Activated T-cell treated with anti-CD3 and anti-CD28 coated beads, Interleukin-2, amount 50 U/mL, for 4 hours (primary cell): ENCODE results near the gene PSME3. TPM values are rescaled to one million over a fixed set of nuclear protein-coding genes. Genes with fewer than 3 reads are reported as not detected.
"Not testable (repeated sequence)": the region's sequence is repeated elsewhere in the genome, so short reads cannot be mapped to it uniquely, and the experiment has no call there.

Experiments used
- ATAC-seq, 2 donors: fragments of 200-7000 bp; cut with Tn5 transposase; one replicate each; pipeline ENCODE4 v1.10.0; 2021
- DNase-seq: peaks from one replicate; pipeline ENCODE4 v3.0.0-alpha.2; 2020
- H3K27me3 Mint-ChIP-seq: one replicate; pipeline ENCODE4 v1.8.0; 2021; ENCODE audit warnings: low read depth, mixed read lengths
- H3K36me3 Mint-ChIP-seq: one replicate; pipeline ENCODE4 v1.8.0; 2022; ENCODE audit warnings: mixed read lengths; ENCODE audit not compliant: insufficient read depth
- H3K4me1 Mint-ChIP-seq: one replicate; pipeline ENCODE4 v1.8.0; 2021; ENCODE audit warnings: low read depth, mixed read lengths
- H3K4me3 Mint-ChIP-seq: one replicate; pipeline ENCODE4 v1.8.0; 2021; ENCODE audit warnings: mild to moderate bottlenecking, moderate library complexity, mixed read lengths
- H3K9me3 Mint-ChIP-seq: one replicate; pipeline ENCODE4 v1.8.0; 2021; ENCODE audit warnings: mixed read lengths
- total RNA-seq, 3 donors: library from RNA; stranded (reverse); gene quantifications; one replicate each; pipeline ENCODE4 v1.2.1, GENCODE V29; 2021

Gene PSME3
- total RNA-seq, 3 donors from 2014 or later = 361 to 401 (median 376) TPM

DNA sequence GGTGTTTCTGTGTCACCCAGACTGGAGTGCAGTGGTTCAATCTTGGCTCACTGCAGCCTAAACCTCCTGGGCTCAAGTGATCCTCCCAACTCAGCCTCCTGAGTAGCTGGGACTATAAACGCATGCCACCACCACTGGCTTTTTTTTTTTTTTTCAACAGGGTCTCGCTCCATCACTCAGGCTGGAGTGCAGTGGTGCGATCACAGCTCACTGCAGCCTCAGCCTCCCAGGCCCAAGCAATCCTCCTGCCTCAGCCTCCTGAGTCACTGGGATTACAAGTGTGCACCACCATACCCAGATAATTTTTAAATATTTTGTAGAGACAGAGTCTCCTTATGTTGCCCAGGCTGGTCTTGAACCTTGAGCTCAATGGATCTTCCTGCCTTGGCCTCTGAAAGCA, 52.6 kb downstream of the PSME3 start:
- not testable (repeated sequence) for H3K4me3 Mint-ChIP-seq, H3K36me3 Mint-ChIP-seq, H3K4me1 Mint-ChIP-seq, H3K9me3 Mint-ChIP-seq, ATAC-seq, DNase-seq
- peaks cover 16% of the 10 kb centered on the region for H3K27me3 Mint-ChIP-seq

DNA sequence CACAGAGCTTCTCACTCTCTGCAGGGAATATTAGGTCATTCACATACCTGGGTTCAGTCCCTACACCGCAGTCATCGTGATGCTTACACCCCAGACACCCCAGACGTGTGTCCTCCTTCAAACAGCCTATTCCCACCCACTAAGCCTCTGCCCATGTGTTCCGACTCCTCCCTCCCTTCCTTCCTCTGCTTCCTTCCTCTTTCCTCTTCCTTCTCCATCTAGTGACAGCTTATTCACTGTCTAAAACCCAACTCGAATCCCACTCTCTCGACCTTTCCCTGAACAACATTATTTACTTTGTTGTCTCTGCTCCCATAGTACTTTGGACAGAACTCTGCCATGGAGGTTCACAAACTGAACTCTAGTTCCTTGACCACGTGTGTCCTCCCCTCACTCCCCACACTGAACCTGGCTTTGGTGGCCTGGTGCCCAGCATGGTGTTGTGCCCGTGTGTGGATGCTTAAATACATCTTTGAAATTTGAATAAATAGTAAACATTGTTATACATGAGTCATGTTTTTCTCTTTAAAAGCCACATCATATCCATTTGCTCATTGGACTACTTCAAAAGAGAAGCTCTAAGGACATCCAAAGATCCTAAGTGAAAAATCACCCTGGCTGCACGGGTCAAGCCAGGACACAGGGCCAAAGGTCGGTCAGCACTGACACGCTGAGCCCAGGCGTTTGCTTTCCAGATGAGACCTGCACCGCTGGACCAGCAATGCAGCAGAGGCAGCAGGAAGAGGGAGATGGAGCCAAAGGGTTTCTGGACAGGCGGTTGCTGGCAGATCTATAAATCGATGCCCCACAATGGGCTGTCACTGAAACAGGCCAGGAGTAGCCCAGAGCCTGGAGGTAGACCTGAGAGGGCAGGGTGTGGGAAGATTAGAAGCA, 53.3 kb downstream of the PSME3 start:
- Mint-ChIP-seq H3K4me1 (peaks cover 2% of the 10 kb centered on the region), H3K36me3 (no peaks in the 10 kb centered on the region)

DNA sequence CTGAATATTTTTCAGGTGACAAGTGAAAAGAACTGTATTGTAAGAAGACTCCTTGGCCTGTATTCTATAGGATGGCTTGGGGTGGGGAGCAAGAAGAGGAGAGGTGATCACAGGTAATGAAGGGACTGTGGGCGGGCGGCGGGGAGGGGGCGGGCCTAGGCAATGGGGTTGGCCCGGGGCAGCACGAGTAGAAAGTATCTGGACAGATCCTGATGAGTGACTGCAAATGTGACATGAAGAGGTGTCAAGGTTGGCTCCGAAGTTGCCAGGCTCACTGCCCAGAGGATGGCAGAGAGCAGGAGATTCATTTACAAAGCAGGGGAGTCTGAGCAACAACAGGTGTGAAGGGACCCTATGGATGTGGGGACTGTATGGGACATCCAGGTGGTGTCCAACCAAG, 56.6 kb downstream of the PSME3 start:
- Mint-ChIP-seq H3K4me1 (peaks cover 2% of the 10 kb centered on the region), H3K9me3 (no peaks in the 10 kb centered on the region), H3K27me3 (peaks cover 23% of the 10 kb centered on the region), H3K4me3 (no peak overlapping the region), H3K36me3 (no peaks in the 10 kb centered on the region)
- ATAC-seq (no peak), DNase-seq (no peak)

More for the DNA sequence above, 53.3 kb downstream of the PSME3 start:
- no peak for DNase-seq
- no peak overlapping the region for H3K4me3 Mint-ChIP-seq
- H3K9me3 Mint-ChIP-seq = no peaks in the 10 kb centered on the region
- no peak for ATAC-seq
- peaks cover 16% of the 10 kb centered on the region for H3K27me3 Mint-ChIP-seq

DNA sequence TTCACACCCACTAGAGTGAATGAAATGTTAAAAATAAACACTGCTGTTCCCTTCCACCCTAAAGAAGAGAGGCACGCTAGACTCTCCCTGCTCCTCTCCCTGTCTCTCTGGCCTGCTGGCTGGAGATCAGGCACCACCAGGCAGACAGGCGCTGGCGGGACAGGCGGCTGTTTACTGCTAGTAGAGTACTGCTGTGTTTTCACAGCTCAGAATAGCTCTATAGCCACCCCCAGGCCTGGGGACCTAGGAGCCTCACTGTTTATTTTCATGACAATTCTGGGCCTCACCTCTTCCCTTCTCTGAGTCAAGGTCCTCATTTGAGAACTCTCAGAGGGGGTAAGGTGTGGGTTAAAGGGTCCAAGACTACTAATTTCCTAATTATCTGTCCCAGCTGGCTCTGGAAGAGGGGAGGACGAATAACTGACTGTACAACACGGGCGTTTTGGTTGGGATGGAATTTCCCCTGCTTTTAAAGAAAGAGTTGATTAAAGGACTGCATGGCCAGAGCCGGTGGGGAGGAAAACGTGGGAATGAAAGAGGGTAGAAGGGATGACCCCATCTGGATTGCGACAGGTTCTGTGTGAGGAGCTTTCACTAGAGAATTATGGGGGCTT, 58.4 kb downstream of the PSME3 start:
- H3K9me3 Mint-ChIP-seq = no peaks in the 10 kb centered on the region
- H3K4me1 Mint-ChIP-seq = no peaks in the 10 kb centered on the region
- ATAC-seq = no peak
- H3K4me3 Mint-ChIP-seq = no peak overlapping the region
- DNase-seq = no peak
- peaks cover 18% of the 10 kb centered on the region for H3K27me3 Mint-ChIP-seq
- H3K36me3 Mint-ChIP-seq = no peaks in the 10 kb centered on the region

DNA sequence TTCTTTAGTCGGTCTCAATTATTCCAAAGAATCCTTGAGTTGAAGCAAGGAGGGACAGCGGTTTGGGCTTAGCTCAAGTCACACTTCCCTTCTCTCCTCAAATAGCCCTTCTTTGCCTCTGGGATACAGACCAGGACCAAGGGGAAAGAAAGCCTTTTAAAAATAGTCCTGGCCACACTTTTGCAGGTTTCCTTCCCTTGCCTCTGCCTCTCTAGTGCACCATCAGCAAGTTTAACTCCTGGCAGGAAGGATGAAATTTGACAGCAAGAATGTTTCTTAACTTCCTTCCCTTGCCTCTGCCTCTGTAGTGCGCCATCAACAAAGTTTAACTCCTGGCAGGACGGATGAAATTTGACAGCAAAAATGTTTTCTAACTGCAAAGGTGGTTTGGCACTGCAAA, 60.2 kb downstream of the PSME3 start:
- no peak overlapping the region for H3K4me3 Mint-ChIP-seq
- DNase-seq = no peak
- H3K27me3 Mint-ChIP-seq = peaks cover 17% of the 10 kb centered on the region
- H3K36me3 Mint-ChIP-seq = no peaks in the 10 kb centered on the region
- H3K4me1 Mint-ChIP-seq = no peaks in the 10 kb centered on the region
- no peaks in the 10 kb centered on the region for H3K9me3 Mint-ChIP-seq
- no peak for ATAC-seq

Other genes starting within 250 kb of the PSME3 start
- 10 to 100 TPM; 27.2 to 37.9 (median 30.0) TPM for gene RETREG3, start 224.0 kb upstream of the PSME3 start, total RNA-seq
- gene TUBG1, start 223.7 kb upstream of the PSME3 start, total RNA-seq = 100 to 1,000 TPM in 1 of 3 donors, 10 to 100 TPM in 2; 91.7 to 103 (median 93.7) TPM
- 1 to 10 TPM; 5.6 to 7.1 (median 5.9) TPM for gene TUBG2, start 174.1 kb upstream of the PSME3 start, total RNA-seq
- gene PLEKHH3, start 156.4 kb upstream of the PSME3 start, total RNA-seq = 1 to 10 TPM in 1 of 3 donors, under 1 TPM in 2; 0.56 to 1.2 (median 0.63) TPM
- under 1 TPM; 0.25 to 0.43 (median 0.32) TPM for gene CCR10, start 151.6 kb upstream of the PSME3 start, total RNA-seq
- 1 to 10 TPM in 1 of 3 donors, under 1 TPM in 2; 0.73 to 1.3 (median 0.79) TPM for gene CNTNAP1, start 150.9 kb upstream of the PSME3 start, total RNA-seq
- gene EZH1, start 88.4 kb upstream of the PSME3 start, total RNA-seq = 10 to 100 TPM; 22.2 to 26.5 (median 22.6) TPM
- gene RAMP2, start 72.2 kb upstream of the PSME3 start, total RNA-seq = not detected
- 100 to 1,000 TPM in 1 of 3 donors, 10 to 100 TPM in 2; 92.6 to 106 (median 98.7) TPM for gene VPS25, start 59.9 kb upstream of the PSME3 start, total RNA-seq
- gene WNK4, start 52.8 kb upstream of the PSME3 start, total RNA-seq = under 1 TPM; 0.16 to 0.46 (median 0.38) TPM
- 10 to 100 TPM; 52.2 to 56.2 (median 55.1) TPM for gene COA3, start 34.7 kb upstream of the PSME3 start, total RNA-seq
- not detected for gene CNTD1, start 34.5 kb upstream of the PSME3 start, total RNA-seq
- gene BECN1, start 9.1 kb upstream of the PSME3 start, total RNA-seq = 100 to 1,000 TPM; 101 to 121 (median 112) TPM
- 1 to 10 TPM; 2.7 to 4.1 (median 3.7) TPM for gene AOC2, start 11.2 kb downstream of the PSME3 start, total RNA-seq
- gene AOC3, start 17.8 kb downstream of the PSME3 start, total RNA-seq = 1 to 10 TPM; 2.1 to 2.6 (median 2.2) TPM
- gene G6PC1, start 67.4 kb downstream of the PSME3 start, total RNA-seq = under 1 TPM in 1 of 3 donors, not detected in 2; 0.08 TPM
- gene AARSD1, start 131.1 kb downstream of the PSME3 start, total RNA-seq = 100 to 1,000 TPM; 130 to 159 (median 141) TPM
- under 1 TPM; 0.24 to 0.30 (median 0.25) TPM for gene PTGES3L, start 146.7 kb downstream of the PSME3 start, total RNA-seq
- 10 to 100 TPM; 14.1 to 17.4 (median 16.7) TPM for gene RUNDC1, start 147.2 kb downstream of the PSME3 start, total RNA-seq
- 1,000 to 10,000 TPM; 1,553 to 1,718 (median 1,686) TPM for gene RPL27, start 165.0 kb downstream of the PSME3 start, total RNA-seq
- gene IFI35, start 173.4 kb downstream of the PSME3 start, total RNA-seq = 10 to 100 TPM; 26.4 to 46.6 (median 34.1) TPM
- 10 to 100 TPM; 11.7 to 15.9 (median 15.5) TPM for gene VAT1, start 189.0 kb downstream of the PSME3 start, total RNA-seq
- under 1 TPM; 0.13 to 0.33 (median 0.24) TPM for gene RND2, start 191.8 kb downstream of the PSME3 start, total RNA-seq